Measurements from ENCODE around the gene APOC3. TPM values are rescaled to one million over a fixed set of nuclear protein-coding genes. Genes with fewer than 3 reads are reported as not detected.

APOC3 gene
- total and polyA plus RNA-seq, 2 of the 4 experiments (the other 2 are of a cell fraction) = not detected

GRCh38 chr11:116864531-116864930 is 34.8 kb downstream of the APOC3 start:
- H2BK120ac ChIP-seq (ENCODE audit: low read depth, low read length) = no peak overlapping the region
- H4K5ac ChIP-seq (ENCODE audit: low read depth, low read length) = no peak overlapping the region
- ATAC-seq (ENCODE audit: low read depth) (no peak), DNase-seq (peak; percentile 48)
- dilution Hi-C loops (cut with HindIII; ENCODE audit: low sequenced_read_pairs, unreplicated experiment) (no loop called here), intact Hi-C loops (cut with micrococcal nuclease) (no loop called here), in situ Hi-C loops (cut with MboI; ENCODE audit: low sequenced_read_pairs) (no loop called here)
- 80% methylated on average over 5 of the region's 5 CpGs; no CpG with 5 or more reads in 1 of the 2 experiments for WGBS, 2 experiments (ENCODE audit: extremely low coverage in 2 of 2, insufficient read length in 1 of 2)
- H3K27ac ChIP-seq (ENCODE audit: insufficient read depth, low read length) = no peak overlapping the region
- ChIA-PET CTCF (no interaction called here), POLR2A (ENCODE audit: unreplicated experiment) (interaction anchor here (0.5 kb wide), 1 partner anchor 252 kb away, joined by 3 read pairs; no protein-coding TSS in a partner anchor)
- no peaks in the 10 kb centered on the region for H3K79me1 ChIP-seq (ENCODE audit: low read depth in 1 of 2, low read length in 2 of 2)
- H3K27me3 ChIP-seq (ENCODE audit: control insufficient read depth, insufficient read depth, low read length) = no peaks in the 10 kb centered on the region
- no peak overlapping the region for H2BK20ac ChIP-seq (ENCODE audit: low read depth, low read length)
- H4K91ac ChIP-seq (ENCODE audit: insufficient read depth, low read depth, low read length) = no peak overlapping the region
- TF ChIP-seq USF2 (IDR thresholded peaks at IDR 0.05; ENCODE audit: low read depth, low read length) (no peak), MXI1 (IDR thresholded peaks at IDR 0.05; ENCODE audit: borderline replicate concordance, low read depth, low read length) (no peak), RCOR1 (IDR thresholded peaks at IDR 0.05; ENCODE audit: insufficient replicate concordance, low read length) (no peak), RAD21 (IDR thresholded peaks at IDR 0.05; ENCODE audit: low read length) (no peak), CHD1 (IDR thresholded peaks at IDR 0.05; ENCODE audit: low read depth, low read length) (no peak), POLR2A (IDR thresholded peaks at IDR 0.05; ENCODE audit: low read depth, low read length) (no peak), CTCF (conservative IDR thresholded peaks at IDR 0.05; ENCODE audit: low read depth, low read length) (no peak), SMC3 (IDR thresholded peaks at IDR 0.05; ENCODE audit: low read depth, low read length) (no peak), MAZ (IDR thresholded peaks at IDR 0.05; ENCODE audit: borderline replicate concordance, low read depth, low read length) (no peak), MAFK (IDR thresholded peaks at IDR 0.05; ENCODE audit: low read depth, low read length) (no peak), CEBPB (IDR thresholded peaks at IDR 0.05; ENCODE audit: low read depth, low read length) (no peak), FOS (IDR thresholded peaks at IDR 0.05; ENCODE audit: low read depth, low read length) (no peak), BHLHE40 (IDR thresholded peaks at IDR 0.05; ENCODE audit: low read depth, low read length) (no peak), RFX5 (IDR thresholded peaks at IDR 0.05; ENCODE audit: low read depth, low read length) (no peak), NFE2L2 (IDR thresholded peaks at IDR 0.05; ENCODE audit: low read depth, low read length) (no peak)
- TF ChIP-seq, protein P1, sequence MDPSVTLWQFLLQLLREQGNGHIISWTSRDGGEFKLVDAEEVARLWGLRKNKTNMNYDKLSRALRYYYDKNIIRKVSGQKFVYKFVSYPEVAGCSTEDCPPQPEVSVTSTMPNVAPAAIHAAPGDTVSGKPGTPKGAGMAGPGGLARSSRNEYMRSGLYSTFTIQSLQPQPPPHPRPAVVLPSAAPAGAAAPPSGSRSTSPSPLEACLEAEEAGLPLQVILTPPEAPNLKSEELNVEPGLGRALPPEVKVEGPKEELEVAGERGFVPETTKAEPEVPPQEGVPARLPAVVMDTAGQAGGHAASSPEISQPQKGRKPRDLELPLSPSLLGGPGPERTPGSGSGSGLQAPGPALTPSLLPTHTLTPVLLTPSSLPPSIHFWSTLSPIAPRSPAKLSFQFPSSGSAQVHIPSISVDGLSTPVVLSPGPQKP (IDR thresholded peaks at IDR 0.05; ENCODE audit: borderline replicate concordance, low read depth, low read length) = no peak
- H3K18ac ChIP-seq (ENCODE audit: low read depth, low read length) = no peak overlapping the region
- no peak overlapping the region for H3K23ac ChIP-seq (ENCODE audit: low read depth, low read length)
- H2BK5ac ChIP-seq (ENCODE audit: low read depth, low read length, poor library complexity, severe bottlenecking) = no peak overlapping the region
- H3K56ac ChIP-seq (ENCODE audit: extremely low read depth, insufficient read depth, low read length) = no peak overlapping the region
- no peak overlapping the region for H2AK5ac ChIP-seq (ENCODE audit: low read depth, low read length)
- H4K8ac ChIP-seq (ENCODE audit: low read depth in 2 of 2, low read length in 2 of 2) = no peak overlapping the region
- H3K9me3 ChIP-seq (ENCODE audit: control insufficient read depth, insufficient read depth, low read length) = no peaks in the 10 kb centered on the region
- H3K4ac ChIP-seq (ENCODE audit: low read depth, low read length) = no peak overlapping the region
- H3K4me3 ChIP-seq (ENCODE audit: insufficient read depth, low read depth, low read length) = no peak overlapping the region
- peaks cover 34% of the 10 kb centered on the region for H3K36me3 ChIP-seq (ENCODE audit: control insufficient read depth, insufficient read depth, low read length)
- no TSS peak for BruUV-seq (replicated peaks)
- H2BK15ac ChIP-seq (ENCODE audit: low read depth, low read length) = no peak overlapping the region
- peaks cover 9% of the 10 kb centered on the region for H3K9me1 ChIP-seq (ENCODE audit: insufficient read depth, low read length)
- no peak overlapping the region for H3K9ac ChIP-seq (ENCODE audit: low read depth, low read length)
- H3K4me1 ChIP-seq (ENCODE audit: control insufficient read depth, insufficient read depth, low read length) = peaks cover 12% of the 10 kb centered on the region
- no peak overlapping the region for H3K4me2 ChIP-seq (ENCODE audit: low read depth, low read length)
- H2AK9ac ChIP-seq (replicated peaks; ENCODE audit: low read depth, low read length, poor library complexity) = no peak overlapping the region
- no peaks in the 10 kb centered on the region for H4K20me1 ChIP-seq (ENCODE audit: insufficient read depth, low read length)
- H2AFZ ChIP-seq (replicated peaks; ENCODE audit: low read length, poor library complexity) = no peak overlapping the region
- no peak overlapping the region for H3K14ac ChIP-seq (replicated peaks; ENCODE audit: low read depth, low read length)
